GM18907 (cell line): ENCODE results near the gene HOXC10.
A peak's percentile ranks its signal among the peaks of the same experiment; 100 is the strongest.

Experiments used
- ATAC-seq: cut with Tn5 transposase; IDR thresholded peaks from one replicate; pipeline ENCODE4 v1.9.1; 2021; ENCODE audit warnings: mild to moderate bottlenecking, moderate library complexity; ENCODE audit not compliant: unreplicated experiment

Gene HOXC10

DNA sequence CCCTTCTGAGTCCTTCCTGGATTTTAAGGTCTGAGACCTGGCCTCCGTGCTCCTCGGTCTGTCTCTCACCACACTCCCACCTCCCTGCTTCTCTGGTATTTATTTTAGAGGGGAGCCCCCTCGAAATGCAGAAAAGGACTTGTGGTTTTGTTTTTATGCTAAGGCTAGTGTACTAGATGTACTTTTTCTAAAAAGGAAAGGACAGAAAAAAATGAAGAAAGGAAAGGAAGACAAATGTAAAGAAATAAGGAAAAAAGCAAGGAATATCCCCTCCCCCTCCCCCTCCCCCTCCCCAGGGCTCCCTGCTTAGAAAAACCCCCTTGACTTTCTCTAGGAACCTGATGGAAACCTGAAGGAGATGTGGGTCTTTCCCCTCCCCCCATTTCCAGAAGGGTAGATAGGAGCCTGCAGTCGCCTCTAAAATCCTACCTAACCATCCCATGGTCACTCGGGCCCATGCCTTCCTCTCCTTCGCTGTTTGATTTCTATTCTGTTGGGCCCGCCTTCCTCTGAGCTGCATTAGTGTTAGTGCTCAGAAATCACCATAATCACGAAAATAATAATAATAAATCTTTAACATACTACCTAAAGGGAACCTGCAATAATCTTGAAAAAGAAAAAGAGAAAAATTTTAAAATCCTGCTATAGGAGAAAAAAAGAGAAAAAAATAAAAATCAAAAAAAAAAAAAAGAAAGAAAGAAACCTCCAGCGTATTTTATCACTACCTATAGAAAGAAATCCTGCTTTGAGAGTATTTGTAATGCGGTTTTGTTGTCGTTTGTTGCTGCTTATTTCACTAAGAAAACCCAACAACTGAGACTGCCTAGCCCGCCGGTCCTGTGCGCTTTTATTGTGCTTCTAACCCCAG is 27.0 kb downstream of the HOXC10 start:
- no peak for ATAC-seq

DNA sequence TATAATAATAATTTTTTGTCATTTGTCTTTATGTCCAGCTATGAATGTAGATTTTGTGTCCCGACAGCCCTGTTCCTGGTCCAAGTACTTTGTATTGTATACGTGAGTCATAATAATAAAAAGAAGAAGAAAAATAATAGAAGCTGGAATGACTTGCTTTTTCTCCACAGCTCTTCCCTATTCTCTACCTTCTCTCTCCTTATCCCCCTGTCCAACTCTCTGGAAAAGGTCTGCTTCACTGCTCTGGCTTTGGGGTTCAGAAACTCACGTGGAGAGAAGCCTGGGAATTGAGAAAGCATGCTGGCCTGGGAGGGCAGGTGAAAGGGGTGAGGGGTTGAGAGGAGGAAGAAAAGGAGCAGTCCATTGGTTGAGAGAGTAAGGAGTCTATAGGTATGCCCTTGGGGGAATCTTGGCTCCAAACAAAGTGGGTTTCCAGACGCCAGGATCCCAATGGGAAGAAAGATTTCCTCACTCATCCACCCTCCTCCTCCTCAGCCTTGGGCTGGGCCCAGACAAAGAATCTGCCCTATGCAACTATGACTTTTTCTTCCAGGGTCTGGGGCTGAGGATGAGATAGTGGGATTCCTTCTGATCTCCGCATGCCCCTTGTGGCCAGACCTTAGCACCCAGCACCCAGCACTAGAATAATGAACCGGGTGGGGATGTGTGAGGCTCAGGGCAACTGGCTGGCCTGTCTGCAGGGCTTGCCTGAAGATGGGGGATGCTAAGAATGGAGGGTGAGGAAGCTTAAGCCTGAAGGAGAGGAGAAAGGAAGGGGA is 27.9 kb downstream of the HOXC10 start:
- ATAC-seq = no peak

DNA sequence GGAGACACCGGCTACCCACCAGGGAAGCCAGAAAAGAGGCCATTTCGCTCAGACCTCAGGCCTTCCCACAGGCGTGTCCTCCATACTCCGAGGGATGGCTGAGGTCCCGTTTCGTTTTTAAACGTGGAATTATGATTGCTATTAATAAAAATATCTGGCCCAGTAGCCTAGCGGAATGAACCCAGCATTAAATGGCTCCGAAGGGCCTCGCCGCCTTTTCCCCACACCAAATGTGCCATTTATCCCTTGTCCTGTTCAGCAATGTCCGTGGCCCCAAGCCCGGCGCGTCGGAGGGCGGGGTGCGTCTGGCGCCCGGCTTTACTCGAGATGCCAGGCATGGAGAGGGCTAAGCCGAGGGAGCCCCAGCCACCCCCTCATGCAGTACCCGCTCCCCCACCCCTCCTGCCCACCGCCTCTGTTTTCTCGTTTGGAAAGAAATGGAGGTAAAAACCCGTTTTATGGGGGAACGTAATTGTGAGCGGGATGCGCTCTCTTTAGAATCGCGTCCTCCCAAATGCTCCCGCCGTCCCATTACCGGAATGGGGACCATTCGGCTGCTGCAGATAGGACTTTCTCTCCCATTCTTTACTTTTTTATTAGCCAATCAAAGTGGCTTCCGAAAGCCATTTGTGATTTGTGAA is 29.6 kb downstream of the HOXC10 start:
- no peak for ATAC-seq

DNA sequence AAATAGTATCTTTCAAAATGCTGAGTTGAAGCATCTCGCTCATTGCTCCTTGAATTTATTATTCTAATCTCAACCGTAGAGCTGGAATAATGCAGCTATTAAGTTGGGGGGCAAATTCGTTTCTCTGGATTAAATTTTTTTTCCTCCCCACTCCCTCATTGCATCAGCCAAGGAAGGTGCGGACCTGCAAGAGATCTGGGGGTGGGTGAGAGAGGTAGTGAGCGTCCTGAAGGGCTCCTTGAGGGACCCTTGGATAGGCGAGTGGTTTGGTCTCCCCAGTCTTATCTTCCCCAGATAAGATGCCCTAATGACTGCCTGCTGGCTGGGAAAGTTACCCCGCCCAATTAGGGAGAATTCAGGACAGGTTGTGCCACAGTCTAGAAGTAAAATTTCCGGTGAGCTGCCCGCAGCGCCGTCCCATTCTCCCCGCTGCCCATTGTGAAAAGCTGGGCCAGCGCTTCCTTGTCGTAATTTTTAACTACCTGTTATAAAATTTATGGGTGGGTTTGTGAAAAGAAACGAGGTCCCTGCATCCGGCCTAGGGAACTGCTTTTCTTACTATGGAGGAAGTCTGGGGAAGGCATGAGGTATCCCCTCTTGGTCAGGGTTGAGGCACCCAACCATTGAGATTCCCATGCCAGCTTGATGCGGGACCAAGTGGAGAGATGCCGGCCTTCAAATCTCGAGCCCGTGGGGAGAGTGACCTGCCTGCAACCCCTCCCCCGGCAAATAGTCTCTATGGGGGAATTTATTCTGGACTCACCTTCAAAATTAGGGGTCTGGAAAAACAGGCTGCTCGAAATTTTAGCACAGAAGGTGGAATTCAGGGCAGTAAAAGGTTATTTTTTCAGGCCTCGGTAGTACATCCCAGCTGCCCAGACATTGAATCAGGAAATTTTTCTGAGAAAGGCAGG is 30.3 kb downstream of the HOXC10 start:
- no peak for ATAC-seq

DNA sequence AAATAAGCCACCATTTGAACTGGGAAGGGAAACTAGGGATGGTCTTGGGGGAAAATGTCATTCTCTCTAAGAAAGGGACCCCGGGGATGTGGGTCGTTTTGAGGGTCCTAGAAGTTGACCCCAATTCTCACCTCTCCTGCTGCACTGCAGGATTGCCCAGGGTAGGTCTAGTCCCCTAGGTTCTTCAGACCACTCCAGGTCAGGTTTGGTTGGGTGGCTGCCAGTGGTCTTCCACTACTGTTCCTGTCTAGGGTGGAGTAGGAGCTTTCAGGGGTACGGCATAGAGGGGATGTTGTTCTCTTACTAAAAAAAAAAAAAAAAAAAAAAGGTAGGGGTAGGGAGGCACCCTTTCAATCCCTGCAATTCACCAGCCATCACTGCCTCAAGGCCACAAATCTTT is 31.1 kb downstream of the HOXC10 start:
- ATAC-seq = no peak

DNA sequence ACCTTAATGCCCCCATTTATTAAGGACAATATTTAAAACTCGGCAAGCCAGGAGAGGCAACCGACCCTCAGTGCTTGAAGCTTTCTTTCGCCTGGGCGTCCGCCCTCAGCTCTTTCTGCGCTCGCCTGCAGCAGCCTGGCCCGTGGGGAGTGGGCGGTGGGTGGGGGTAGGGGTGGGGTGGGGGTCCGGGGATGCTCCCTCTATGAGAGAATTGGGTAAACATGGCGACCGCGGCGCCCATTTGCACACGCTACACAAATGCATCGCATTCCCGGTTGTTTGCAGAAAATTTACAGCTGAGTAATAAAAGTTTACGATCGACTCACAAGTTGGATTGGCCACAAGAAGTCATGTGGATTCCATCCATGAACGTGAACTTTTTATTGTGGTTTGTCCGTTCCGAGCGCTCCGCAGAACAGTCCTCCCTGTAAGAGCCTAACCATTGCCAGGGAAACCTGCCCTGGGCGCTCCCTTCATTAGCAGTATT is 31.6 kb downstream of the HOXC10 start:
- ATAC-seq = no peak

DNA sequence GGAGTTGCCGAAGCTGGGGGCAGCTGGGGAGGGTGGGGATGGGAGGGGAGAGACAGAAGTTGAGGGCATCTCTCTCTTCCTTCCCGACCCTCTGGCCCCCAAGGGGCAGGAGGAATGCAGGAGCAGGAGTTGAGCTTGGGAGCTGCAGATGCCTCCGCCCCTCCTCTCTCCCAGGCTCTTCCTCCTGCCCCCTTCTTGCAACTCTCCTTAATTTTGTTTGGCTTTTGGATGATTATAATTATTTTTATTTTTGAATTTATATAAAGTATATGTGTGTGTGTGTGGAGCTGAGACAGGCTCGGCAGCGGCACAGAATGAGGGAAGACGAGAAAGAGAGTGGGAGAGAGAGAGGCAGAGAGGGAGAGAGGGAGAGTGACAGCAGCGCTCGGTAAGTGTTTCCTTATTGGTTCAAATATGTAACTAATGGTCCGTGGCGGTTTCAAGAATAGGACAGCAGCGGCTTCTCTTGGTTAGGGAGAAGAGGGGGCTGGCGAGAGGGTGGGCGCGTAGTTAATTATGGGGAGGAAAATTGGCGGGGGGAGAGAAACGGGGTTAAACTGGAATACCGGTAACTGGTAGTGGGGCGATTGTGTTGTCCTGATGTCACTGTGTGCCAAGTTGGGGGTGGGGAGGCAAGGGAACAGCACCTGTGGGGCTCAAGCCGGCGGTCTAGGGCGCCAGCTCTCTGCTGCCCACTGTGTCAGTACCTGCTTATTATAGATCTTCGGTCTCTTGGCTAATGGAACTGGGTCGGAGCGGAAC is 32.3 kb downstream of the HOXC10 start:
- ATAC-seq = peak; percentile 33

DNA sequence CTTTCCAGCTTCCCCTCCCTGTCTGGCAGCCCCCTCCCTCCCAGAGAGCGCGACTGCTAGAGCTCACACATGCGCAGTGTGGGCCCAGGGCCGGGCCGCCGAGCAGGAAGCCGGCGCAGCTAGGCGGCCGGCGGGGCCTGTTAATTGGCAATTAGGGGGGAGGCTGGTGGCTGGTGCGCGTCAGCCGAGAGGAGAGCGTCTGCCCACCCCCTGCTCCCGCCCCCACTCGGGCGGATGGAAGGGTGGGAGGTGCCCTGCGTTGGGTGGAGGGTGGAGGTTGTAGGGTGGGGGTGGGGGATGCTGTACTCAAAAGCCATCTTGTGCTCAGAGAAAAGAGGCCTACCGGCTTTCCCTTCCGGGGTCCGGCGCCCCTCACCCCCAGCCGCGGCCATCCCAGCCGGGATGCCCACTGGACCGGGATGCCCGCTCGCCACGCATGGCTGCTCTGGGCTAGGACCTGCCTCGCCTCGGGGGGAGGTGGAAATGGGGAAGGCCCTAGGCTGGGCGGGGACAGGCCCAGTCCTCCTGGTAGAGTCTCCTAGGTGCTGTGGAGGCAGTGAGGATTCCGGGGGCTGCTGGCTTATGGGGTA is 33.0 kb downstream of the HOXC10 start:
- peak; percentile 83 for ATAC-seq

DNA sequence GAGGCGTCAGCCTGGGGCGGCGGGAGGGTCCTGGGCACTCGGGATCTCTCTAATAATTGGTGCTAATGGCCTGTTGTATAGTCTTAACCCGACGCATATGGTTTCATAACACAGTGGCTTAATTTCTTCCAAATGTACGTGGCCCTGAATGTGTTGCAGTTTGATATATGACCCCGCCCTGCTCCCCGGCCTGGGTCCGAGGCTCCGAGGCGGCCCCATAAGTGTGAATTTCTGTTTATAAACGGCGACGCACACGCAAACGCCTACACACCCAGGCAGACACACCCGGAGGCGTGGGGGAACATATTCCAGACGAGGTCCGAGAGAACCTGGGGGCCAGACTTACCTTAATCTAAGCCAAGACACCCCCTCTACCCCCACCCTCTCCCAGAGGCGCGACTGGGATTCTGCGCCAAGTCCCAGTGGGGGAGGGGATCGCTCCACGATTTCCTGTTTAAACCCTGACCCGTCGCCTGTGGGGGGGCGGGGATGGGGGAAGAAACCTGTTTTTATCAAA is 33.6 kb downstream of the HOXC10 start:
- no peak for ATAC-seq

DNA sequence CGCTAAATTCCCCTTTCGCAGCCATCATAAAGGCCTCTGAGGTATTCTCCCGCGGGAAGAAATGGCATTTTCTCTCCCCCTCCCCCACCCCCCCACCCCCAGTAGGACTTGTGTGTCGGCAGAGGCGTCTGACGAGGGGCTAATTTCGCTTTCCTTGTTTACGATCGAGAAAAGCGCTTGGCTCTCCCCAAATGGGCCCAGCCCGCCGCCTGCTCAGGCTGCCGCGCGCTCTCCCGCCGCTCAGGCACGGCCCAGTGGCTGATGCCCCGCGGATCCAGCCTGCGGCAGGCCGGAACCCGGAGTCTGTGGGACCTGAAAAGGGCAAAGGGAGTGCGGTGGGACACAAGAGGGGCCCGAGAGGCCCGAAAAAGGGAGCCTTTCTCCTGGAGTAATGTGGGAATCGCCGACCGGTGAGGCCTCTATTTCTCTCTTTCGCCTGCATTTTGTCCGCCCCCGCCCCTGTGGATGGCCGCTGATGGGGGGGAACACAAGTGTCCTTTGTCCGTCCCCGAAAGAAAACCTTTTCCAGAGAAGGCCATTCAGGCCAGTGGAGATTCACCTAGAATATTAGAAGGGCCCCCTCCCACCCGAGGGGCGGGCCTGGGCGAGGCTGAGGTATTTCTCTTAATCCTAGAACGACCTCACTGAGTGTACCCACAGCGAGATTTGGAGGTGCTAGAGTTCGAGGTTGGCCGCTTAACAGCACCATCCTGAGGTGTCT is 34.3 kb downstream of the HOXC10 start:
- ATAC-seq = no peak

DNA sequence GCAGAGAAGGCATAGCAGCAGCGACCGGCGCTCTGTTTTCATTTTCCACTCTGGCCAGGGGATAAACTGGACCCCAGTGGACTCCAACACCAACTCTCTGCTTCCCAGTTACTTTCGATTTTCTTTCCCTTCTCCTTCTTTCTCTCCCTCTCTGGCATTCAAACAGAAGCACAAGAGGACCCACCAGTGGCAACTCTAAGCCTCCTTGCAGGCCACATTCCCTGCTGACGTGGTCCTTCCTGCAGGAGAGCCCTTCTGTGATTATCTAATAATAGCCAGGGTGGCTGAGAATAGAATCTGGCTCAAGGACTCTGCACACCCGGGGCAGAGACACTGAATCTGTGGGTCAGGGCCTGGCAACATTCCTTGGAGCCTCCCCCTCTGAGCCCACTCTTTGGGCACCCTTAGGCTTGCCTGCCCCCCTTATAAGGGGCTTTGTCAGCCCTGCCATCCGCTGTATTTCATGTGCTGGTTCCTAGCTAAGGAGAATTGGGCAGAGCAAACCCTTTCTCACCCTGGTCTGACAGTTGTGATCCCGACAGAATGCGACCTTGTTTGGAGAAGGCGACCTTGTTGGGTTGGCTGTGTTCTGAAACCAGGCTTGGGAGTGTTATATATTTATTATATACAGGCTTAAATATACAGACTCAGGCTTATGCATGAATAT is 35.1 kb downstream of the HOXC10 start:
- ATAC-seq = no peak

DNA sequence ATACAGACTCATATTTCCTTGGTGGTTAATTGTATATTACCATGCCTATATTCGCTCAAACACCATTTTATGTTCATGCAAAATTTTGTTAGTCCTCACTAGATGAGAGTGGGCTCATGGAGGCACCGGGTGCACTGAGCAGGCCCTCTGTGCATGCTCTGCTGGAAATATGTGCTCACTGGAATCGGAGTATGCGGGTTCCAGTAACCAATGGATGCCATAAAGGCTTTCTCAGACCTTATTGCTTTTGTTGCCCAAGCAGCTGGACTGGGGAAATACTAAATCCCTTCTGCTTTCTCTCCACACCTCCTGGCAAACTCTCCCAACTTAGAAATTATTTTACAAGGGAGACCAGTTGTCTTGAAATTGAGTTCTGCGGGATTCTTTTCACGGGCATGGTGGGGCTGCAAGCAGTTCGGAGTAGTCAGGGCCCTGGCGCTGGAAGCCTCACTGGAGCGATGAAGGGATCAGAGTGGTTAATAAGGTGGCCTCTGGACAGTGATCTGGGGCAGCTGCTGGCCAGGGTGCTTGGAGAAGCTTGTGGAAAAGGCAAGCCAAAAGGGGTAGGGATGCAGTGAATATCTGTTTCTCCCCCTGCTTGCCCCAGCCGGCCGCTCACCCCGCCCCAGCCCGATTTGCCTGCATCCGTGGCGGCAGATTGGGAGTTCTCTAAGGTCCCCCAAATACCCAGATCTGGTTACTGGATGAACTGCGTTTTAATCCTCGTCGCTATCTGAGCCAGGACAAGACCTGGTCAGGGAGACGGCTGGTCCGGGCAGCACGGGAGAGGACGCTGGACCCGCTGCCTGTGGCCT is 35.9 kb downstream of the HOXC10 start:
- no peak for ATAC-seq

DNA sequence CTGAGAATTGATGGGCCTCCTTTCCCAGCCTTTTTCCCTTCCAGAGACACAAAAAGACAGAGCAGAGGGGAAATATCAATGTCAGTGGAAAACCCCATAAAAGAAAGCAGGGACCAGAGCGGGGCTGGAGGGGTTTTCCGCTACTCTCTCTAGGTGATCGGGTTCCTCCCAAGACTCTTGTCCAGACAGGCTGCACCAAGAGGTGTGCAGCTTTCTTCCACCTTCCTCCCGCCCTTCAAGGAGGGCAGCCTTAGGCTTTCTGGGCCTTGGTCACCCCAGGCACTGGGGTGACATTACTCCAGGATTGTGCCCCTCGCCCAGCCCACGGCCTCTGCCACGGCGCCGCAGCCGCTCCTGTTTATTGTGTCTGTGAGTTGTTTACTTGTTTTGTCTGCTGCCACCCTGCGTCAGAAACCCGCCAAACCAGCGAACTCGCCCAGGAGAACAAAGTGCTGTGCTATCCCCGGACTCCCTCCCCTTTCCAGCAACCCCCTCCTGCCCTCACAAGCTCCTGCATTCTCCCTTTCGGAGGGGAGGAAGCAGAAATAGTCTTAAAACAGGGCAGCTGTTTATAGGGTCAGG is 36.6 kb downstream of the HOXC10 start:
- peak; percentile 33 for ATAC-seq

DNA sequence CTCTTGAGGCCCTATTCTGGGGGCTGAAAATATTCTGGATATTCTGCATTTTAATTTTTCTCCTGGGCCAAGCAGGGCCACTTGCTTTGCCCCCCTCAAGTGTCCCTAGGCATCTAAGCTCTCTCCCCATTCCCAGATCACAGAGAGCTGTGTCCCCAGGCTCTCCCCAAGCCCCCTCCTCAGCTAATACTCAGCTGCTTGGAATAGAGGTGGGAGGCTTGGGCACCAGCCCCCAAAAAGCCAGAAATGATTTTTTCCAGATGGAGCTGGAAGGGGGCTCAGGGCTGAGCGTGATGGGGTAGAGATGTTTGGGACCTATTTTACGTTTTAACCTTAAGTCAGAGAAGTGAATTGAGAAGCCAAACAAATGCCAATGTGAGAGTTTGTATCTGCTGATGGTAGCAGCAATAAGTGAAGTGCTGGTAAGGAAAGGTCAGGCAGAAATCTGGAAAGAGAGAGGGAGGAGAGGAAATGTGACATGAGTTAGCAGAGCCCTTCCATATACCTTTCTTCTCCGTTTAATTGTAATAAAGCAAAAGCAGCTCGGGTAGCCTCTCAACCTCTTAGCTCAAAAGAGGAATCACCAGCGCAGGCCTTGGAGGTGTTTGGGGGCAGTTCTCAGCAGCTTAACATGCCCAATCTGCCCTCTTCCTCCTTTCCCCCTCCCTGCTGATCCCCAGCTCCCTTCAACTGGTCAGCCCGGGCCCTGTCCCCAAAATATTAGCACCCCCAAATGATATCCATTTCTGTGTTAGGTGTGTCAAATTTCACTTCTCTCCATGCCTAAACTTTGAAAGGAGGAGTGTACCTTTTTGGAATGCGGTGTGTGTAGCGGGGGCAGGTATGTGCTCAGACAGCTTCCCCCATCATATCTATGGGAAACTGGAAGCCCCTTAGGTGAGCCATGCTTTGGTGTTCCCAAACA is 38.3 kb downstream of the HOXC10 start:
- no peak for ATAC-seq

DNA sequence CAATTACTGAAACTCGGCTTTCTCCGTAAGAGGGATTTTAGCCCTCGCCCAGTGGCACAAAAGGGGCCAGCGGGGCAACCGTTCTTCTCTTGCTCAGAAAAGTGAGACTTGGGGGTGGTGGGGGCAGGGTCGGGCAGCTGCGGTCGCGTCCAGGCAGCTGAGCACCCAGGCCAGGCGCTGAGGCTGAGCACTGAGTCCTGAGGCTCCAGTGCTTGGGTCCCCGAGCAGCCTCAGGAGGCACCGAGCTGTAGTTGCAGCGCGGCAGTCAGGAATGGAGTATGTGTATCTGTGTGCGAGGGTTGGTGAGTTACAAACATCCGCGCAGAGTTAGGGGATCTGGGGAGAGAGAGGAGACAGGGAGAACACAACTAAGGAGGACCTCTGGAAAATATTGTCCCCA is 39.2 kb downstream of the HOXC10 start:
- ATAC-seq = no peak
